Measurements from ENCODE around the gene THRAP3.
A peak's percentile ranks its signal among the peaks of the same experiment; 100 is the strongest.

THRAP3 gene

GRCh38 chr1:36253161-36253862, 29.1 kb downstream of the THRAP3 start:
- no peak for DNase-seq

- no peak for DNase-seq
Observed at GRCh38 chr1:36256558-36257374, 32.5 kb downstream of the THRAP3 start.

GRCh38 chr1:36257375-36257767, 33.1 kb downstream of the THRAP3 start:
- no peak for DNase-seq

- no peak for DNase-seq
Observed at GRCh38 chr1:36258960-36259344, 34.7 kb downstream of the THRAP3 start.

DNA sequence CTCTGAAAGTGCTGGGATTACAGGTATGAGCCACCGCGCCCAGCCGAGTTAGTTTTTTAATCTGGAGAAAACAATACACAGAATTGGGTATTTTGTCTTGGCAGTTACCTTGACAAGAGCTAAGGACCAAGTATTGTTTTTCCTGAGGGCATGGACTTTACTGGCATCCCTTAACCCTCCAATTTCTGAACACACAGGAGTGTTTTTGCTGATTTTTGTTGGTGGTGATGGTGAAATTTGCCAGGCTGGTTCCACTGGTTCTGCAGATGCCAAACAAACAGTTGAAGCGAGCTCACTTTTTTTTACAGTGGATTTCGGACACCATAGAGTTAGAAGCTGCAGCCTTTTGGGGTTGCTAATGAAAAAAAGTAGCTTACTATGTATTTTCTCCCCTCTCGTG, 44.7 kb downstream of the THRAP3 start:
- DNase-seq = no peak

- DNase-seq = no peak
Observed at GRCh38 chr1:36269408-36269838, 45.2 kb downstream of the THRAP3 start.

- no peak for DNase-seq
Observed at GRCh38 chr1:36273024-36273423, 48.8 kb downstream of the THRAP3 start.

- DNase-seq = no peak
Observed at GRCh38 chr1:36274201-36274600, 50.0 kb downstream of the THRAP3 start.

- DNase-seq = no peak
Observed at GRCh38 chr1:36276688-36277087, 52.4 kb downstream of the THRAP3 start.

GRCh38 chr1:36279110-36279788, 55.0 kb downstream of the THRAP3 start:
- DNase-seq = no peak

GRCh38 chr1:36279789-36280296, 55.6 kb downstream of the THRAP3 start:
- DNase-seq = no peak

GRCh38 chr1:36284061-36284460, 59.8 kb downstream of the THRAP3 start:
- DNase-seq = no peak

GRCh38 chr1:36284517-36284916, 60.3 kb downstream of the THRAP3 start:
- DNase-seq = no peak

- DNase-seq = peak; percentile 73
Observed at GRCh38 chr1:36285443-36286101, 61.3 kb downstream of the THRAP3 start.

- no peak for DNase-seq
Observed at GRCh38 chr1:36286802-36287201, 62.6 kb downstream of the THRAP3 start.

- DNase-seq = no peak
Observed at GRCh38 chr1:36287595-36287994, 63.4 kb downstream of the THRAP3 start.

DNA sequence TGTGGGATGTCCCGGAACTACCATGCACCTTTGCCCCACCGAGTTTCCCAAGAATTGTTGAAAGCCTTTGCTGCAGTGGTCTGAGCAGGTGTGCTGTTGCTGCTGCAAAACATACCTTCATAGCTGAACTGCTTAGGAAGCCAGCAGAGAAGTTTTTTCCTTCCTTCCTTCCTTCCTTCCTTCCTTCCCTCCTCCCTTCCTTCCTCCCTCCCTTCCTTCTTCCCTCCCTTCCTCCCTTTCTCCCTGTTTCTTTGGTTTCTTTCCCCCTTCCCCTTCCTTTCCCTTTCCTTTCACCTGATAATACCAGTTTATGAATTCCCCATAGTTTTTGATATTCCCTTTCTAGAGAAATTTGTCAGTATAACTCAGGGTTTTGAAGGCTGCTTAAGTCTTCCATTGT, 71.1 kb downstream of the THRAP3 start:
- no peak for DNase-seq

DNA sequence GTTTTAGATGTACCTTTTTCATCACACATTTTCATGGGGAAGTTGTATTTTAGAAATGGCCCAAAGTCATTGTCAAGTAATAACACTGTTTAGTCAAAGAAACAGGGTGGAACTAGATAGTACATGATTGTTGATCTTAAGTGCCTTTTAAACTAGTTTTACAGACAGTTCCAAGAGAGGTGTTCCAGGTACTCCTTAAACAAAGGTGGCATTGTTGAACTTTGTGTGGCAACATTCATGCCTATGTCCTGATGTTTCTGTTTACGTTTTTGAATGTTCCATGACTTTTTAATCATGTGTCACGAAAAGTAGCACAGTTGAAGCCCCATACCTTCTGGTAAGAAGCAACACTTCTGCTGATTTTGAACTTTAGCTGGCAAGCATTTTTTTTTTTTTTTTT, 72.8 kb downstream of the THRAP3 start:
- no peak for DNase-seq

- DNase-seq = no peak
Observed at GRCh38 chr1:36298640-36299039, 74.4 kb downstream of the THRAP3 start.

DNA sequence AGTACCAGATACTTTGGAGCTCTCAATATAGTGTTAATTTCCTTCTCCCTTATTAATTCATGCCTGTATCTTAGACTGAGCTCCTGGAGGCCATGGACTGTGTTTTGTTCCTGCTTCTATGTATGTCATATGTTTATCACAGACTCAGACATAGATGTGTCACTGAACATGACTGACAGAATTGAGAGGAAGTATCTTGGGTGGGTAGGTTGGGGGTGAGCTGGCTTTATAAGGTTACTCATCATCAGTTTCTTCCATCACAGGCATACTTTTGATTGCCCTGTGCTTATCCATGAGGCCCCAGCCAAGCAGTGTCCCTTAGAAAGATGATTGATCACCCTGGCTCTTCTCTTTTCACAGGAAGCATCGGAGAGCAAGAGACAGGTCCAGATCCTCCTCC, 76.3 kb downstream of the THRAP3 start:
- no peak for DNase-seq

GRCh38 chr1:36301220-36301619, 77.0 kb downstream of the THRAP3 start:
- no peak for DNase-seq

- no peak for DNase-seq
Observed at GRCh38 chr1:36303244-36303643, 79.0 kb downstream of the THRAP3 start.

Measured in CD4-positive, alpha-beta T cell treated with Interleukin-6 for 4 hours (primary cell).